HG02852 (cell line): ENCODE measurements around the gene KCNH4.
A peak's percentile ranks its signal among the peaks of the same experiment; 100 is the strongest.
"Not testable (repeated sequence)": the region's sequence is repeated elsewhere in the genome, so short reads cannot be mapped to it uniquely, and the experiment has no call there.

Experiments
- ATAC-seq: cut with Tn5 transposase; IDR thresholded peaks from one replicate; pipeline ENCODE4 v1.9.1; 2021; ENCODE audit warnings: mild to moderate bottlenecking, moderate library complexity; ENCODE audit not compliant: unreplicated experiment

KCNH4 gene

DNA sequence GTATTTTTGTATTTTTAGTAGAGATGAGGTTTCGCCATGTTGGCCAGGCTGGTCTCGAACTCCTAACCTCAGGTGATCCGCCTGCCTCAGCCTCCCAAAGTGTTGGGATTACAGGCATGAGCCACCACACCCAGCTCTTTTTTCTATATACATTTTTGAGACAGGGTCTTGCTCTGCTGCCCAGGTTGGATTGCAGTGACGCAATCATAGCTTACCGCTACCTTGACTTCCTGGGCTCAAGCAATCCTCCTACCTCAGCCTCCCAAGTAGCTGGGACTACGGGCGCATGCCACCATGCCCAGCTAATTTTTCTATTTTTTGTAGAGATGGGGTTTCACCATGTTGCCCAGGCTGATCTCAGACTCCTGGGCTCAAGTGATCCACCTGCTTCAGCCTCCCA, 40.3 kb downstream of the KCNH4 start:
- not testable (repeated sequence) for ATAC-seq

DNA sequence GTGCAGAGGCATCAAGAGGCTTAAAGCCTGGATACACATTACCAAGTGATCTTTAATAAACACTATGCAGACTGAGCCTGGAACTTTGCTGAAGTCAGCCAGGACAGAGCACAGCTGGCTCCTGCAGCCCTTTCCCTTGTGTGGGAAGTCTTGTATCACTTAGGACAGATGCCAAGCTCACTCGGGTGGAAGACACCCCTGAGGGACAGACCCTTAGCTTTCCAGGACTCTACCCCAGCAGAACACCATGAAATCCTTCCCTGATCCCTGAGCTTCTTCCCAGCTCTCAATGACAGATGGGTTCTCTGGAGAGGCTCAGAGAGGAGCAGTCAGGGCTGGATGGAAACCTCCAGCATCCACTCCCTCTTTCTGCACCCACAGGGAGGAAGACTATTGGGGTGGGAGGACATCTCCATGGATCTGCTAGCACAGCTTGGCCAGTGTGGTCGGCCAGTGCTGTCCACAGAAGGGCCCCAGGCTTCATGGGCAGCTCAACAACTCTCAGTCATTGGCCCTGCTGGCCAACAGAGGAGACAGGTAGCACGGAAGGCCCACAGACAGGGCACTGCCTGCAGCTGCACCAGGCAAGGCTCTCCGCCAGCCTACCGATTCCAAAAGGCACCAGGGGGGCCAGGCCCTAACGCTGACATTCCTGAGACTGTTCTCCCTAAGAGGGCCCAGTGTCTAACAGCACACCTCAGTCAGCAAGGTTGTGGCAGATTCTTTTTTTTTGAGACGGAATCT, 42.0 kb downstream of the KCNH4 start:
- ATAC-seq: no peak

- no peak for ATAC-seq
These were observed 44.3 kb downstream of the KCNH4 start for GRCh38 chr17:42136654-42137051.

- no peak for ATAC-seq
These were observed 45.0 kb downstream of the KCNH4 start for GRCh38 chr17:42135664-42136653.

GRCh38 chr17:42135151-42135550, 45.8 kb downstream of the KCNH4 start:
- ATAC-seq: no peak

DNA sequence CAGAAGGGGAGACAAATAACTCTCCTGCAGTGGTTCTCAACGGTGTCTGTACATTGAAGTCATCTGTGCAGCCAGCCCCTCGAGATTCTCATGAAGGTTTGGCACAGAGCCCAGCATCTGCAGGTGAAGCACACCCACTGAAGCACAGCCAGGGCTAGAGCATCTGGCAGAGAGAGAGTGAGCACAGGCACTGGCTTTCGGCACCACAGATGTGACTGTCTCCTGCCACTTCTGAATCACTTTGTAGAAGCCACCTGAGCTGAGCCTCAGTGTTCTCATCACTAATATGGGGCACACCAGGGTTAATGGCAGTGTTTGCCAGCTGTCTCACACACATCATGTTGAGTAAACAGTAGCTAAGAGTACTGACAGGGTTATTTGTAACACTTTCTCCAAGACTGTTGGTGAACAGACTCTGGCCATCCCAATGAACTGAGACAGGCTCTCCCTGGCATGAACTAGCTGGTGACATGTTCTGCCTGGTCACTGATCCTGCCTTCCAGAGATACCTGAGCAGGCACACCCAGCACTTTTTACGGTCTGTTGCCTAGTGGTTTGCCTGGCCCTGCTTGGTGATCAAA, 47.4 kb downstream of the KCNH4 start:
- peak; percentile 54 for ATAC-seq

- no peak for ATAC-seq
These were observed 48.0 kb downstream of the KCNH4 start for GRCh38 chr17:42132941-42133340.

- no peak for ATAC-seq
These were observed 48.9 kb downstream of the KCNH4 start for GRCh38 chr17:42131981-42132432.

DNA sequence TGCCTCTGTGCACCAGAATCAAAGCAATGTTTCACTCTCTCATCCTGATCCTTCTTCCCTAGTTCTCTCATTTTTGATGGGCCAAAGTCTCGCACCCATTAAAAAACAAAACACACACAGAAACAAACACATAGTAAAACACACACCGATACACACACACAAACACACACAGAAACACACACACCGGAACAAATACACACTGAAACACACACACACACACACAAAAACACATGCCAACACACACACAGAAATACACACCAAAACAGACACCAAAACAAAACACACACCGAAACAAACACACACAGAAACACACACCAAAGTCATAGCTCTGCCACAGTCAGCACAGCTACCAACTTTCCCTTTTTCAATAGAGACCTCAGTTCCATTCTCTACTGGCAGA, 49.7 kb downstream of the KCNH4 start:
- ATAC-seq: no peak

GRCh38 chr17:42130310-42130936, 50.5 kb downstream of the KCNH4 start:
- ATAC-seq: no peak

- ATAC-seq: no peak
These were observed 51.7 kb downstream of the KCNH4 start for GRCh38 chr17:42129109-42129837.

DNA sequence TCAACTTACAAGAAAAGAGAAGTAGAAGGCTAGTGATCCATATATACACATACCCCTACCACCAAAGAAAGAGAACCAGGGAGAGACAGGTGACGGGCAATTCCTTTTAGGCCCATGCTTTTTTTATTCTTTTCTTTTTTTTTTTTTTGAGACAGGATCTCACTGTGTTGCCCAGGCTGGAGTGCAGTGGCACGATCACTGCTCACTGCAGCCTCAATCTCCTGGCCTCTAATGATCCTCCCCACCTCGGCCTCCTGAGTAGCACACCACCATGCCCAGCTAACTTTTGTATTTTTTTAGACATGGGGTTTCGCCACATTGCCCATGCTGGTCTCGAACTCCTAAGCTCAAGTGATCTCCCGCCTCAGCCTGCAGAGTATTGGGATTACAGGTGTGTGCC, 53.5 kb downstream of the KCNH4 start:
- no peak for ATAC-seq

DNA sequence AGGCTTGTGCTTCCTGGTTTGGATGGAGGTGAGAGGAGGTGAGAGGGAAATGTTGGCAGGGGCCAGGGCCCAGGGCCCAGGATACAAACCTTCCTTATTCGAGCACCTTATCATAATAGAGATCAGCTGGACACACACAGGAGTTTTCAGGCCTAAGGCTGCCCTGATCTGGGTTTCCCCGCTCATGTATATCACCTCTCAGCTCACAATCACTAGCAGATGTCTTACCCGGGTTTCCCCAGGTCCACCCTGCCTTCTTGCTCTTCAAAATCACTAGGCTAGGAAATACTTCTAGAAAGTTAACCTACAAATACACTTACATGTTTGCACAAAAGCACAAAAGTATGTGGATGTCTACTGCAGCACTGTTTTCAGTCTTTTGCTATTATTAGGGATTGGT, 54.1 kb downstream of the KCNH4 start:
- no peak for ATAC-seq

GRCh38 chr17:42125565-42125964, 55.4 kb downstream of the KCNH4 start:
- no peak for ATAC-seq

DNA sequence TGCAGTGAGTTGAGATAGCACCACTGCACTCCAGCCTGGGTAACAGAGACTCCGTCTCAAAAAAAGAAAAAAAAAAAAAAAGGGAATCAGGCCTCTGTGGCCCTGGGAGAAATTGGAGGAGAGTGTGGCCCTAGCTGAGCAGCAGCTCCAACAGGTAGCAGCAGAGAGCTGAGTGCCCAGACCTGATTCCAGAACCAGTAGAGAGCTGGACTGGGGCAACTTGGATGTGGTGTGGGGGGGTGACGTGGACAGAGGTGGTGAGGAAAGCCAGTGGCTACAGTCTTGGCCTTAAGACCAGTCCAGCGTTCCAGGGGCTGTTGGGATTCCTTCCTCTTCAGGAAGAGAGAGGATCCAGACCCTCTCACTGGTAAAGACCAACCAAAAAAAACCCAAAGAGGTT, 56.7 kb downstream of the KCNH4 start:
- ATAC-seq: no peak

GRCh38 chr17:42122371-42123303, 58.3 kb downstream of the KCNH4 start, which contains the start of gene HSPB9:
HSPB9 (plus strand) TSS chr17:42122804; CDS start chr17:42122851, 47 bp downstream.
- no peak for ATAC-seq

- peak; percentile 62 for ATAC-seq
These were observed 59.9 kb downstream of the KCNH4 start, which contains the start of gene KAT2A for GRCh38 chr17:42120770-42121769. KAT2A (minus strand) TSS chr17:42121367; CDS start chr17:42121304, 63 bp downstream.
